DND-41 (cell line): ENCODE data around the gene YPEL3.

ENCODE experiments used
- ATAC-seq: fragments of 200-7000 bp; cut with Tn5 transposase; 3 replicates; pipeline ENCODE4 v1.9.1; 2021; ENCODE audit warnings: low read depth; ENCODE audit not compliant: insufficient read depth
- DNase-seq: peaks from one replicate; pipeline ENCODE4 v3.0.0-alpha.2; 2020
- H2AFZ ChIP-seq: 2 replicates; pipeline ENCODE4 v1.6.0; 2012; ENCODE audit warnings: low read depth, low read length
- H3K27ac ChIP-seq: 2 replicates; pipeline ENCODE4 v1.5.1; 2012; ENCODE audit warnings: low read length, inconsistent platforms
- H3K27me3 ChIP-seq: fragments of 200-600 bp; sonication (generic); 2 replicates; pipeline ENCODE4 v1.6.0; 2012; ENCODE audit warnings: low read length, mild to moderate bottlenecking, inconsistent platforms; ENCODE audit not compliant: insufficient read depth, poor library complexity
- H3K36me3 ChIP-seq: 2 replicates; pipeline ENCODE4 v1.5.1; 2012; ENCODE audit warnings: low read length, inconsistent platforms; ENCODE audit not compliant: insufficient read depth
- H3K4me1 ChIP-seq: 2 replicates; pipeline ENCODE4 v1.5.1; 2012; ENCODE audit warnings: mild to moderate bottlenecking, low read length; ENCODE audit not compliant: insufficient read depth
- H3K4me2 ChIP-seq: 2 replicates; pipeline ENCODE4 v1.6.0; 2012; ENCODE audit warnings: mild to moderate bottlenecking, moderate library complexity, low read length, inconsistent platforms; ENCODE audit not compliant: insufficient read depth
- H3K4me3 ChIP-seq, 2 experiments: fragments of 200-600 bp in 1 of 2; shearing (Covaris generic) in 1 of 2; 2 replicates each; pipeline ENCODE4 v1.5.1; 2012 to 2016; ENCODE audit warnings: inconsistent platforms in 2 of 2, low read length in 2 of 2, mild to moderate bottlenecking in 2 of 2, low read depth in 1 of 2, moderate library complexity in 1 of 2
- H3K79me2 ChIP-seq: 2 replicates; pipeline ENCODE4 v1.6.0; 2012; ENCODE audit warnings: low read length, inconsistent platforms; ENCODE audit not compliant: insufficient read depth
- H3K9ac ChIP-seq: 2 replicates; pipeline ENCODE4 v1.6.0; 2012; ENCODE audit warnings: low read depth, mild to moderate bottlenecking, inconsistent platforms, low read length, moderate library complexity
- H3K9me3 ChIP-seq: 2 replicates; pipeline ENCODE4 v1.5.1; 2012; ENCODE audit warnings: low read length, moderate library complexity, mild to moderate bottlenecking, inconsistent platforms; ENCODE audit not compliant: insufficient read depth, severe bottlenecking
- H4K20me1 ChIP-seq: 2 replicates; pipeline ENCODE4 v1.6.0; 2012; ENCODE audit warnings: low read length; ENCODE audit not compliant: insufficient read depth
- EZH2 ChIP-seq: IDR thresholded peaks from 3 replicates; pipeline ENCODE4 v1.6.1; 2012; ENCODE audit warnings: borderline replicate concordance, low read depth, mild to moderate bottlenecking, moderate library complexity, low read length, inconsistent platforms; ENCODE audit not compliant: severe bottlenecking
- TF ChIP-seq, protein P1 (sequence below): IDR thresholded peaks from 2 replicates; pipeline ENCODE4 v1.5.1; 2012; ENCODE audit warnings: borderline replicate concordance, low read length, moderate library complexity, mild to moderate bottlenecking; ENCODE audit not compliant: poor library complexity, severe bottlenecking; ENCODE audit errors: extremely low read depth

The YPEL3 gene

GRCh38 chr16:30112197-30113030 lies 16.4 kb upstream of the YPEL3 start:
- Histone ChIP-seq H3K4me2 (no peak overlapping the region), H3K9ac (no peak overlapping the region), H4K20me1 (no peaks in the 10 kb centered on the region), H2AFZ (no peak overlapping the region), H3K27me3 (no peaks in the 10 kb centered on the region), H3K9me3 (no peaks in the 10 kb centered on the region), H3K79me2 (no peaks in the 10 kb centered on the region), H3K36me3 (peaks cover 55% of the 10 kb centered on the region), H3K27ac (no peak overlapping the region), H3K4me3 (no peak overlapping the region), H3K4me1 (no peaks in the 10 kb centered on the region)
- DNase-seq (peak; percentile 71), ATAC-seq (peak; percentile 72)
- TF ChIP-seq, protein P1, sequence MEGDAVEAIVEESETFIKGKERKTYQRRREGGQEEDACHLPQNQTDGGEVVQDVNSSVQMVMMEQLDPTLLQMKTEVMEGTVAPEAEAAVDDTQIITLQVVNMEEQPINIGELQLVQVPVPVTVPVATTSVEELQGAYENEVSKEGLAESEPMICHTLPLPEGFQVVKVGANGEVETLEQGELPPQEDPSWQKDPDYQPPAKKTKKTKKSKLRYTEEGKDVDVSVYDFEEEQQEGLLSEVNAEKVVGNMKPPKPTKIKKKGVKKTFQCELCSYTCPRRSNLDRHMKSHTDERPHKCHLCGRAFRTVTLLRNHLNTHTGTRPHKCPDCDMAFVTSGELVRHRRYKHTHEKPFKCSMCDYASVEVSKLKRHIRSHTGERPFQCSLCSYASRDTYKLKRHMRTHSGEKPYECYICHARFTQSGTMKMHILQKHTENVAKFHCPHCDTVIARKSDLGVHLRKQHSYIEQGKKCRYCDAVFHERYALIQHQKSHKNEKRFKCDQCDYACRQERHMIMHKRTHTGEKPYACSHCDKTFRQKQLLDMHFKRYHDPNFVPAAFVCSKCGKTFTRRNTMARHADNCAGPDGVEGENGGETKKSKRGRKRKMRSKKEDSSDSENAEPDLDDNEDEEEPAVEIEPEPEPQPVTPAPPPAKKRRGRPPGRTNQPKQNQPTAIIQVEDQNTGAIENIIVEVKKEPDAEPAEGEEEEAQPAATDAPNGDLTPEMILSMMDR, result peak; percentile 83
- no peak for TF ChIP-seq EZH2

- H3K9ac ChIP-seq, result no peak overlapping the region
- H3K4me2 ChIP-seq, result no peak overlapping the region
- no peaks in the 10 kb centered on the region for H3K79me2 ChIP-seq
- ATAC-seq (no peak), DNase-seq (no peak)
- H3K4me1 ChIP-seq, result no peaks in the 10 kb centered on the region
- H3K36me3 ChIP-seq, result peaks cover 43% of the 10 kb centered on the region
- no peak for TF ChIP-seq EZH2
- TF ChIP-seq, protein P1, result no peak
- no peak overlapping the region for H2AFZ ChIP-seq
- no peak overlapping the region for H3K4me3 ChIP-seq
- no peaks in the 10 kb centered on the region for H3K9me3 ChIP-seq
- H3K27me3 ChIP-seq, result no peaks in the 10 kb centered on the region
- H4K20me1 ChIP-seq, result no peaks in the 10 kb centered on the region
- H3K27ac ChIP-seq, result no peak overlapping the region
Measured at GRCh38 chr16:30110661-30111060, 14.6 kb upstream of the YPEL3 start.

DNA sequence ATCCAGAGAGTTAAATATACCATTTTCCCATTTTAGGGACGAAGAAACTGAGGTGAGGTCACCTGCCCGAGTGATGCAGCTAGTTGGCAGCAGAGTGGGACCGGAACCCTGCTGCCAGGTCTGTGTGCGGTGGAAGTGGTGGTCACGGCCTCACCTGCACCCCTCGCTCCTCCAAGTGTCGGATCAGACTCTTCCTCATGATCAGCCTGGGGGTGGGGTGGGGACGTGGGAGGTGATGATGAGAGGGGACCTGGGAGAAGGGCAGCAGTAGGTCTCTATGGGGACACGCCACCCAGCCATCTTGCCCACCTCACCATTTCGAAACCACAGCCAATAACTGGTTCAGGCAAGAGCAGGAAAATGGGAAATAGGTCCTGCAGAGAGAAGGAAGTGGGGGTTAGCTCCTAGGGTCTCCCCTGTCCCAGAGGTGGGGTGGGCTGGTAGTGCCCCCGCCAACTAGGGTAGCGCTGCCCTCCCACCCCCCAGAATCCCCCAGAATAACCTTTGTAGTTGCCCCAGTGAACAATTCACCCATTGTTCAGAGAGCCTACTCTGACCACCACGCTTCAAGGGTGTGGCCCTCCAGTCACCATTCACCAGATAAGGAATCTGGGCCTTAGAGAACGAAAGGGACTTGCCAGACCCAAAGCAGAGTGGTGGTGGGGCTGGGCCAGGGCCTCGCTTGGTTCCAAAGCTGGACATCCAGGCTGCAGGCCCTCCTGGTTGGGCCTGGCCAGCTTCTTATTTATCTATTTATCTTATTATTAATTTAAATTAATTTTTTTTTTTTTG lies 12.2 kb upstream of the YPEL3 start:
- TF ChIP-seq EZH2, result no peak
- TF ChIP-seq, protein P1, result no peak
- H3K79me2 ChIP-seq, result no peaks in the 10 kb centered on the region
- ATAC-seq (no peak), DNase-seq (no peak)
- H3K36me3 ChIP-seq, result peaks cover 42% of the 10 kb centered on the region
- H4K20me1 ChIP-seq, result no peaks in the 10 kb centered on the region
- no peaks in the 10 kb centered on the region for H3K27me3 ChIP-seq
- H3K4me1 ChIP-seq, result no peaks in the 10 kb centered on the region
- no peak overlapping the region for H2AFZ ChIP-seq
- H3K27ac ChIP-seq, result no peak overlapping the region
- no peaks in the 10 kb centered on the region for H3K9me3 ChIP-seq
- H3K4me3 ChIP-seq, result no peak overlapping the region
- no peak overlapping the region for H3K9ac ChIP-seq
- no peak overlapping the region for H3K4me2 ChIP-seq
